IMR-90 (cell line): ENCODE results near the gene SYTL3. TPM values are rescaled to one million over a fixed set of nuclear protein-coding genes. Genes with fewer than 3 reads are reported as not detected.

ENCODE experiments used
- ATAC-seq: fragments of 200-7000 bp; cut with Tn5 transposase; 2 replicates; pipeline ENCODE4 v1.9.1; 2020; ENCODE audit warnings: low read depth, mild to moderate bottlenecking, moderate library complexity
- BruUV-seq: library from RNA; stranded (reverse); fragments of 400-500 nt; replicated peaks from 2 replicates; lab custom pipeline; 2021; lab: Mats Ljungman, UMichigan
- CTCF ChIA-PET: fragments of 300-600 bp; formaldehyde crosslinking; extraction: SDS; loops from one replicate; lab custom pipeline; 2021; ENCODE audit warnings: antibody characterized with exemption; lab: Yijun Ruan, JAX
- POLR2A ChIA-PET: fragments of 300-600 bp; sonication (Branson Sonifier 250); formaldehyde crosslinking; loops from one replicate; lab custom pipeline; 2022; ENCODE audit warnings: antibody characterized with exemption; ENCODE audit not compliant: unreplicated experiment; lab: Charles Lee
- DNase-seq: peaks from one replicate; pipeline ENCODE4 v3.0.0; 2013
- H2AFZ ChIP-seq: replicated peaks from 2 replicates; pipeline ENCODE3; 2013; ENCODE audit warnings: low read length, mild to moderate bottlenecking; ENCODE audit not compliant: poor library complexity
- H2AK5ac ChIP-seq: 2 replicates; pipeline ENCODE4 v1.6.1; 2013; ENCODE audit warnings: low read depth, low read length, inconsistent platforms
- H2AK9ac ChIP-seq: replicated peaks from 2 replicates; pipeline ENCODE3; 2013; ENCODE audit warnings: mild to moderate bottlenecking, low read depth, low read length, moderate library complexity; ENCODE audit not compliant: poor library complexity
- H2BK120ac ChIP-seq: 2 replicates; pipeline ENCODE4 v1.6.1; 2013; ENCODE audit warnings: low read depth, low read length, inconsistent platforms
- H2BK15ac ChIP-seq: 3 replicates; pipeline ENCODE4 v1.6.1; 2013; ENCODE audit warnings: low read depth, low read length, inconsistent platforms
- H2BK20ac ChIP-seq: 2 replicates; pipeline ENCODE4 v1.6.1; 2013; ENCODE audit warnings: low read depth, mild to moderate bottlenecking, inconsistent platforms, low read length, moderate library complexity
- H2BK5ac ChIP-seq: 2 replicates; pipeline ENCODE4 v1.6.1; 2013; ENCODE audit warnings: mild to moderate bottlenecking, low read depth, low read length, inconsistent platforms; ENCODE audit not compliant: poor library complexity, severe bottlenecking
- H3K14ac ChIP-seq: replicated peaks from 2 replicates; pipeline ENCODE4 v1.6.1; 2013; ENCODE audit warnings: low read depth, low read length, inconsistent platforms
- H3K18ac ChIP-seq: 2 replicates; pipeline ENCODE4 v1.6.1; 2013; ENCODE audit warnings: low read depth, low read length, control low read depth
- H3K23ac ChIP-seq: 2 replicates; pipeline ENCODE4 v1.6.1; 2013; ENCODE audit warnings: low read depth, low read length, inconsistent platforms
- H3K27ac ChIP-seq: 2 replicates; pipeline ENCODE4 v1.5.1; 2013; ENCODE audit warnings: mild to moderate bottlenecking, control low read depth, low read length; ENCODE audit not compliant: insufficient read depth
- H3K27me3 ChIP-seq: 2 replicates; pipeline ENCODE4 v1.6.1; 2013; ENCODE audit warnings: low read length; ENCODE audit not compliant: control insufficient read depth, insufficient read depth
- H3K36me3 ChIP-seq: 2 replicates; pipeline ENCODE4 v1.6.1; 2013; ENCODE audit warnings: low read length, mixed read lengths; ENCODE audit not compliant: control insufficient read depth, insufficient read depth
- H3K4ac ChIP-seq: 2 replicates; pipeline ENCODE4 v1.6.1; 2013; ENCODE audit warnings: low read depth, low read length, inconsistent platforms
- H3K4me1 ChIP-seq: 2 replicates; pipeline ENCODE4 v1.6.1; 2013; ENCODE audit warnings: low read length, mixed read lengths; ENCODE audit not compliant: control insufficient read depth, insufficient read depth
- H3K4me2 ChIP-seq: 2 replicates; pipeline ENCODE4 v1.6.1; 2013; ENCODE audit warnings: low read depth, mild to moderate bottlenecking, control low read depth, low read length, moderate library complexity
- H3K4me3 ChIP-seq: 2 replicates; pipeline ENCODE4 v1.5.1; 2013; ENCODE audit warnings: low read depth, mild to moderate bottlenecking, control low read depth, low read length, moderate library complexity; ENCODE audit not compliant: insufficient read depth
- H3K56ac ChIP-seq: 2 replicates; pipeline ENCODE4 v1.6.1; 2013; ENCODE audit warnings: low read length, inconsistent platforms; ENCODE audit not compliant: insufficient read depth; ENCODE audit errors: extremely low read depth
- H3K79me1 ChIP-seq, 2 experiments: 2 replicates each; pipeline ENCODE4 v1.6.1; 2013; ENCODE audit warnings: low read length in 2 of 2, inconsistent platforms in 1 of 2, low read depth in 1 of 2
- H3K9ac ChIP-seq: 2 replicates; pipeline ENCODE4 v1.6.1; 2013; ENCODE audit warnings: low read depth, low read length, control low read depth
- H3K9me1 ChIP-seq: 2 replicates; pipeline ENCODE4 v1.6.1; 2013; ENCODE audit warnings: low read length, inconsistent platforms; ENCODE audit not compliant: insufficient read depth
- H3K9me3 ChIP-seq: 2 replicates; pipeline ENCODE4 v1.6.1; 2013; ENCODE audit warnings: low read length; ENCODE audit not compliant: control insufficient read depth, insufficient read depth
- H4K20me1 ChIP-seq: 2 replicates; pipeline ENCODE4 v1.6.1; 2013; ENCODE audit warnings: low read length, inconsistent platforms; ENCODE audit not compliant: insufficient read depth
- H4K5ac ChIP-seq: 2 replicates; pipeline ENCODE4 v1.6.1; 2013; ENCODE audit warnings: mild to moderate bottlenecking, low read depth, low read length, control low read depth
- H4K8ac ChIP-seq, 2 experiments: 2 replicates each; pipeline ENCODE4 v1.6.1; 2013; ENCODE audit warnings: low read depth in 2 of 2, low read length in 2 of 2, control low read depth in 1 of 2, inconsistent platforms in 1 of 2
- H4K91ac ChIP-seq: 2 replicates; pipeline ENCODE4 v1.6.1; 2013; ENCODE audit warnings: low read depth, low read length, inconsistent platforms; ENCODE audit not compliant: insufficient read depth
- BHLHE40 ChIP-seq: fragments of 150-350 bp; IDR thresholded peaks from 2 replicates; pipeline ENCODE4 v1.6.1; 2016; ENCODE audit warnings: mild to moderate bottlenecking, low read depth, low read length
- CEBPB ChIP-seq: IDR thresholded peaks from 2 replicates; pipeline ENCODE4 v1.6.1; 2012; ENCODE audit warnings: low read depth, low read length, improper control_type of control experiment
- CHD1 ChIP-seq: IDR thresholded peaks from 2 replicates; pipeline ENCODE4 v1.6.1; 2012; ENCODE audit warnings: low read depth, low read length, improper control_type of control experiment
- CTCF ChIP-seq: conservative IDR thresholded peaks from 2 replicates; pipeline ENCODE4 v1.5.1; 2012; ENCODE audit warnings: mild to moderate bottlenecking, low read depth, low read length, improper control_type of control experiment
- ELK1 ChIP-seq: fragments of 150-350 bp; IDR thresholded peaks from 2 replicates; pipeline ENCODE4 v1.6.1; 2016; ENCODE audit warnings: low read depth, mild to moderate bottlenecking, low read length, moderate library complexity, borderline replicate concordance
- FOS ChIP-seq: fragments of 150-350 bp; IDR thresholded peaks from 2 replicates; pipeline ENCODE4 v1.6.1; 2016; ENCODE audit warnings: low read depth, low read length
- MAFK ChIP-seq: IDR thresholded peaks from 2 replicates; pipeline ENCODE4 v1.6.1; 2012; ENCODE audit warnings: low read depth, low read length, improper control_type of control experiment
- MAZ ChIP-seq: IDR thresholded peaks from 2 replicates; pipeline ENCODE4 v1.6.1; 2012; ENCODE audit warnings: low read depth, mild to moderate bottlenecking, low read length, improper control_type of control experiment, moderate library complexity, borderline replicate concordance
- NFE2L2 ChIP-seq: fragments of 150-350 bp; IDR thresholded peaks from 2 replicates; pipeline ENCODE4 v1.6.1; 2016; ENCODE audit warnings: low read depth, mild to moderate bottlenecking, low read length
- RAD21 ChIP-seq: IDR thresholded peaks from 2 replicates; pipeline ENCODE4 v1.6.1; 2012; ENCODE audit warnings: low read length, improper control_type of control experiment
- RCOR1 ChIP-seq: IDR thresholded peaks from 2 replicates; pipeline ENCODE4 v1.6.1; 2012; ENCODE audit warnings: mild to moderate bottlenecking, low read length, improper control_type of control experiment; ENCODE audit not compliant: insufficient replicate concordance
- RFX5 ChIP-seq: IDR thresholded peaks from 2 replicates; pipeline ENCODE4 v1.8.0; 2012; ENCODE audit warnings: low read depth, mild to moderate bottlenecking, low read length, moderate library complexity
- USF2 ChIP-seq: fragments of 150-350 bp; IDR thresholded peaks from 2 replicates; pipeline ENCODE4 v1.6.1; 2017; ENCODE audit warnings: mild to moderate bottlenecking, antibody characterized with exemption, low read length, low read depth
- WGBS, 2 experiments: methylation state at CpG; one replicate each; pipeline versions ENCODE4 v1.1.5 to v1.1.7; 2013; ENCODE audit warnings: missing lambda C conversion rate in 2 of 2; ENCODE audit not compliant: insufficient read length in 1 of 2; ENCODE audit errors: extremely low coverage in 2 of 2; 5-methylcytosine and 5-hydroxymethylcytosine counted together
- dilution Hi-C: fragments of 300-500 bp; cut with HindIII; formaldehyde crosslinking; loops from one replicate; pipeline ENCODE4 v1.14.3; 2018; ENCODE audit warnings: low sequenced_read_pairs; ENCODE audit not compliant: unreplicated experiment
- in situ Hi-C: fragments of 300-500 bp; cut with MboI; formaldehyde crosslinking; loops from 3 replicates; pipeline ENCODE4 v1.14.3; 2019; ENCODE audit warnings: low sequenced_read_pairs, inconsistent platforms, mixed read lengths
- intact Hi-C: fragments of 100-400 bp; cut with micrococcal nuclease; formaldehyde crosslinking; loops from 2 replicates; pipeline ENCODE4 v1.10.0; 2022
- polyA plus RNA-seq, 3 experiments: library from polyadenylated mRNA; depleted of rRNA; stranded (reverse); fragments of >200 nt; gene quantifications; 2 replicates each; pipeline ENCODE4 v1.2.3, GENCODE V29; 2012; ENCODE audit warnings: low replicate concordance in 1 of 3
- total RNA-seq: library from RNA; depleted of rRNA; stranded (reverse); fragments of >200 nt; gene quantifications from 2 replicates; pipeline ENCODE4 v1.2.3, GENCODE V29; 2012

SYTL3 gene
- total and polyA plus RNA-seq, 2 of the 4 experiments (the other 2 are of a cell fraction) = 2.9 to 4.3 TPM

GRCh38 chr6:158705386-158706126 is 55.7 kb downstream of the SYTL3 start:
- no peaks in the 10 kb centered on the region for H4K20me1 ChIP-seq
- ChIA-PET POLR2A (no interaction called here), CTCF (interaction anchor here (1.7 to 2.2 kb wide), 2 partner anchors 265 to 267 kb away, joined by 6 to 10 read pairs; no protein-coding TSS in a partner anchor)
- H2BK5ac ChIP-seq = no peak overlapping the region
- no peaks in the 10 kb centered on the region for H3K79me1 ChIP-seq
- H3K14ac ChIP-seq = no peak overlapping the region
- no peak overlapping the region for H2AFZ ChIP-seq
- H2BK120ac ChIP-seq = no peak overlapping the region; the same call in 1 of the 2 replicates
- H3K36me3 ChIP-seq = no peaks in the 10 kb centered on the region
- no peaks in the 10 kb centered on the region for H3K9me3 ChIP-seq
- no peak overlapping the region for H3K4me2 ChIP-seq
- in situ Hi-C loops (loop anchor here (5.0 kb wide), 1 partner anchor 267 kb away; no protein-coding TSS in a partner anchor), intact Hi-C loops (loop anchor here (5.0 kb wide), 1 partner anchor 87 kb away; no protein-coding TSS in a partner anchor), dilution Hi-C loops (no loop called here)
- H2BK20ac ChIP-seq = no peak overlapping the region
- peak overlapping the region; percentile 80 for H2AK5ac ChIP-seq
- H4K8ac ChIP-seq = no peak overlapping the region
- H3K27ac ChIP-seq = no peak overlapping the region
- DNase-seq = no peak
- WGBS, 2 experiments = 71% methylated on average over 10 of the region's 13 CpGs; no CpG with 5 or more reads in 1 of the 2 experiments
- no peak overlapping the region for H3K4ac ChIP-seq
- peaks cover 12% of the 10 kb centered on the region; the same call in 1 of the 2 replicates for H3K4me1 ChIP-seq
- peaks cover 3% of the 10 kb centered on the region; the same call in 1 of the 2 replicates for H3K9me1 ChIP-seq
- no peak for TF ChIP-seq CEBPB
- TF ChIP-seq CHD1 = no peak
- no peak for TF ChIP-seq MAZ
- TF ChIP-seq RFX5 = no peak
- no peak for TF ChIP-seq RCOR1
- TF ChIP-seq FOS = no peak
- no peak for TF ChIP-seq NFE2L2
- no peak for TF ChIP-seq USF2
- no peak for TF ChIP-seq RAD21
- TF ChIP-seq ELK1 = no peak
- no peak for TF ChIP-seq CTCF
- TF ChIP-seq MAFK = no peak
- no peak for TF ChIP-seq BHLHE40
- no peak overlapping the region for H3K18ac ChIP-seq
- no TSS peak for BruUV-seq
- no peak overlapping the region for H2AK9ac ChIP-seq
- no peaks in the 10 kb centered on the region for H3K27me3 ChIP-seq
- no peak overlapping the region for H3K4me3 ChIP-seq
- no peak overlapping the region for H3K9ac ChIP-seq
- no peak overlapping the region for H3K23ac ChIP-seq
- H2BK15ac ChIP-seq = no peak overlapping the region
- no peak overlapping the region for H4K91ac ChIP-seq
- no peak overlapping the region for H3K56ac ChIP-seq
- no peak for ATAC-seq
- no peak overlapping the region; the same call in 1 of the 2 replicates for H4K5ac ChIP-seq
